Measurements from ENCODE around the gene KLF6. TPM values are rescaled to one million over a fixed set of nuclear protein-coding genes. Genes with fewer than 3 reads are reported as not detected.

Gene KLF6
- total RNA-seq, 1 experiment from 2014 or later = 70.1 TPM

- no peaks in the 10 kb centered on the region for H3K4me1 ChIP-seq (ENCODE audit: insufficient read depth, low read length, poor library complexity, severe bottlenecking)
- TF ChIP-seq EZH2 (IDR thresholded peaks at IDR 0.05; ENCODE audit: borderline replicate concordance, low read depth, low read length, poor library complexity, severe bottlenecking) (no peak), CTCF (conservative IDR thresholded peaks at IDR 0.05; ENCODE audit: low read depth, low read length) (no peak)
- H3K4me3 ChIP-seq (ENCODE audit: low read depth, low read length, poor library complexity, severe bottlenecking) = no peak overlapping the region
- H3K27ac ChIP-seq (ENCODE audit: low read depth, low read length, poor library complexity, severe bottlenecking) = no peak overlapping the region
- H3K36me3 ChIP-seq (ENCODE audit: insufficient read depth, low read length, poor library complexity, severe bottlenecking) = no peaks in the 10 kb centered on the region
- H3K27me3 ChIP-seq (replicated peaks; ENCODE audit: insufficient read depth, low read depth, low read length, poor library complexity) = no peaks in the 10 kb centered on the region
- CTCF ChIA-PET = no interaction called here
- DNase-seq (ENCODE audit: low spot score) = no peak
- POLR2A ChIA-PET (ENCODE audit: low non-redundant PET) = no interaction called here
- no TSS peak for BruUV-seq (replicated peaks)
- intact Hi-C loops (cut with micrococcal nuclease; ENCODE audit: unreplicated experiment) = no loop called here
- H3K9me3 ChIP-seq (ENCODE audit: low read depth, low read length, poor library complexity, severe bottlenecking) = no peaks in the 10 kb centered on the region
These were observed 28.7 kb downstream of the KLF6 start for GRCh38 chr10:3756360-3756740.

GRCh38 chr10:3755440-3756359, 29.3 kb downstream of the KLF6 start:
- CTCF ChIA-PET = no interaction called here

More at GRCh38 chr10:3755440-3756359, 29.3 kb downstream of the KLF6 start:
- no peak overlapping the region for H3K27ac ChIP-seq (ENCODE audit: low read depth, low read length, poor library complexity, severe bottlenecking)
- no peak for DNase-seq (ENCODE audit: low spot score)
- H3K36me3 ChIP-seq (ENCODE audit: insufficient read depth, low read length, poor library complexity, severe bottlenecking) = no peaks in the 10 kb centered on the region
- no peaks in the 10 kb centered on the region for H3K9me3 ChIP-seq (ENCODE audit: low read depth, low read length, poor library complexity, severe bottlenecking)
- peaks cover under 1% of the 10 kb centered on the region for H3K4me1 ChIP-seq (ENCODE audit: insufficient read depth, low read length, poor library complexity, severe bottlenecking)
- H3K27me3 ChIP-seq (replicated peaks; ENCODE audit: insufficient read depth, low read depth, low read length, poor library complexity) = no peaks in the 10 kb centered on the region
- no peak overlapping the region for H3K4me3 ChIP-seq (ENCODE audit: low read depth, low read length, poor library complexity, severe bottlenecking)
- BruUV-seq (replicated peaks) = no TSS peak
- intact Hi-C loops (cut with micrococcal nuclease; ENCODE audit: unreplicated experiment) = no loop called here
- TF ChIP-seq CTCF (conservative IDR thresholded peaks at IDR 0.05; ENCODE audit: low read depth, low read length) = no peak
- TF ChIP-seq EZH2 (IDR thresholded peaks at IDR 0.05; ENCODE audit: borderline replicate concordance, low read depth, low read length, poor library complexity, severe bottlenecking) = no peak
- POLR2A ChIA-PET (ENCODE audit: low non-redundant PET) = interaction anchor here (1.3 kb wide), 1 partner anchor 30 kb away, joined by 4 read pairs; no protein-coding TSS in a partner anchor

Data from A673 (cell line).